MCF 10A (cell line): Measurements from ENCODE around the gene HK1. TPM values are rescaled to one million over a fixed set of nuclear protein-coding genes. Genes with fewer than 3 reads are reported as not detected.
A peak's percentile ranks its signal among the peaks of the same experiment; 100 is the strongest.

Experiments
- BruUV-seq: library from RNA; stranded (reverse); fragments of 400-500 nt; replicated peaks from 2 replicates; lab custom pipeline; 2021; lab: Mats Ljungman, UMichigan
- CTCF ChIA-PET: fragments of 300-600 bp; sonication (Branson Sonifier 250); formaldehyde crosslinking; extraction: SDS; loops from one replicate; lab custom pipeline; 2021; ENCODE audit warnings: antibody characterized with exemption, inconsistent platforms; lab: Yijun Ruan, JAX
- POLR2A ChIA-PET: fragments of 300-600, 350-650 bp; sonication (Branson Sonifier 250); formaldehyde crosslinking; extraction: SDS; loops from one replicate; lab custom pipeline; 2020; ENCODE audit warnings: antibody characterized with exemption, inconsistent platforms; lab: Yijun Ruan, JAX
- DNase-seq: peaks from one replicate; pipeline ENCODE4 v3.0.0-alpha.2; 2018; ENCODE audit not compliant: unreplicated experiment
- H3K27ac Mint-ChIP-seq: one replicate; pipeline ENCODE4 v1.8.0; 2022; ENCODE audit warnings: mild to moderate bottlenecking, low read depth, mixed read lengths; ENCODE audit not compliant: unreplicated experiment
- H3K27me3 Mint-ChIP-seq: one replicate; pipeline ENCODE4 v1.8.0; 2022; ENCODE audit warnings: mixed read lengths; ENCODE audit not compliant: insufficient read depth, unreplicated experiment
- H3K36me3 Mint-ChIP-seq: one replicate; pipeline ENCODE4 v1.8.0; 2022; ENCODE audit warnings: mild to moderate bottlenecking, moderate library complexity, mixed read lengths; ENCODE audit not compliant: insufficient read depth, unreplicated experiment
- H3K4me1 Mint-ChIP-seq: one replicate; pipeline ENCODE4 v1.8.0; 2022; ENCODE audit warnings: mixed read lengths; ENCODE audit not compliant: insufficient read depth, unreplicated experiment
- H3K4me3 Mint-ChIP-seq: one replicate; pipeline ENCODE4 v1.8.0; 2022; ENCODE audit warnings: mild to moderate bottlenecking, moderate library complexity, mixed read lengths; ENCODE audit not compliant: unreplicated experiment
- H3K9me3 Mint-ChIP-seq: one replicate; pipeline ENCODE4 v1.8.0; 2022; ENCODE audit warnings: mixed read lengths; ENCODE audit not compliant: unreplicated experiment
- CTCF ChIP-seq: fragments of 200-600 bp; IDR thresholded peaks from one replicate; pipeline ENCODE4 v1.8.0; 2022; ENCODE audit warnings: antibody characterized with exemption, mild to moderate bottlenecking; ENCODE audit not compliant: unreplicated experiment
- intact Hi-C: fragments of 100-400 bp; cut with micrococcal nuclease; formaldehyde crosslinking; loops from 2 replicates; pipeline ENCODE4 v1.14.1; 2022
- total RNA-seq: library from RNA; stranded (reverse); gene quantifications from 2 replicates; pipeline ENCODE4 v1.2.3, GENCODE V29; 2022

HK1 gene
- total RNA-seq, 1 experiment from 2014 or later = 134 TPM

DNA sequence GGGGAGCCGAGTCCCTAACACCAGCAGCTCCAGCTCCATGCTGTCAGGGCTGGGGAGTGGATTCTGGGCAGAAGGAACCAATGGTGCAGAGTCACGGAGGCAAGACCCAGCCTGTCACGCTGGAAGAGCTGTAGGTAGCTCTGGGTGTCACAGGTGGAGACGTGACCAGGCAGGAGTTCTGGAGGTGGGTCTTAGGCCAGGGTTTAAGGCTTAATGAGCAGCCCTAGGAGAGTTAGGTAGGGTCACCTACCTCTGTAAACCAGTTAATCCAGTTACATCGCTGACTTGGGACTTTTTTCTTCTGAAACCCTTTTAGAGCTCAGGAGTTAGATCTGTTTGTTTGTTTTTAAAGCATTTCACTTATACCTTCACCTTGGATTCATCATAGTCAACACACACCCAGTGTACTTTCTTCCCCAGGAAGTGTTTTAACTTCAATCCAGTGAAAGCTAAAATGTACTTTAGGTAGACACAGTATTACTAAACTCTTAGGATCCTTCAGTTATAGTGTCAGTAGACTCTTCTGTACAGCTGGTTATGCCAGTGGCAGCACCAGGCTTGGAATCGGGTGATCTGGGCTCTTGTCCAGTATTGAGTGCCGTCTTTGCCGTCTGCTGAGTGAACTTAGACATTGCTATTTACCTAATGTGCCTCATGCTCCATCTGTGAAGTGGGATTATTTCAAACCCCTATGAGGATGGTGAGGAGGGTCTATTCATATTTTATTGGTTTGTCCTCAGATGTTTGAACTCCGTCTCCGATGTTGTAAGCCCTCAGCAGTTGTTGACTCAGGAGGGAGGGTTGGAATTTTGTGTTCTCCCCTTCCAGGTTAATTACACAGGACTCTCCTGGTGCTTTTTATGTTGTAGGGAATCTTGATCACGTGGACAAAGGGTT lies 107.4 kb downstream of the HK1 start:
- peaks cover 13% of the 10 kb centered on the region for H3K4me1 Mint-ChIP-seq
- CTCF ChIA-PET = interaction anchor here (4.0 kb wide), 1 partner anchor 10 kb away, joined by 13 read pairs; no protein-coding TSS in a partner anchor
- peaks cover 93% of the 10 kb centered on the region for H3K36me3 Mint-ChIP-seq
- no TSS peak for BruUV-seq
- POLR2A ChIA-PET = interaction anchor here (0.6 to 1.9 kb wide), 6 partner anchors 9 to 399 kb away, joined by 3 to 6 read pairs (median 4); no protein-coding TSS in a partner anchor
- no peaks in the 10 kb centered on the region for H3K9me3 Mint-ChIP-seq
- no peaks in the 10 kb centered on the region for H3K27me3 Mint-ChIP-seq
- no peak overlapping the region for H3K4me3 Mint-ChIP-seq
- no peak for TF ChIP-seq CTCF
- intact Hi-C loops = no loop called here
- no peak overlapping the region for H3K27ac Mint-ChIP-seq
- no peak for DNase-seq

- Mint-ChIP-seq H3K27me3 (no peaks in the 10 kb centered on the region), H3K4me3 (no peak overlapping the region), H3K4me1 (peaks cover 21% of the 10 kb centered on the region), H3K36me3 (peaks cover 91% of the 10 kb centered on the region), H3K27ac (no peak overlapping the region), H3K9me3 (no peaks in the 10 kb centered on the region)
- ChIA-PET POLR2A (interaction anchor here (0.9 to 1.0 kb wide), 2 partner anchors 9 to 12 kb away, joined by 4 read pairs; no protein-coding TSS in a partner anchor), CTCF (interaction anchor here (0.7 to 4.0 kb wide), 2 partner anchors 12 to 1379 kb away, joined by 4 to 13 read pairs; no protein-coding TSS in a partner anchor)
- intact Hi-C loops = no loop called here
- no TSS peak for BruUV-seq
- peak; percentile 42 for DNase-seq
- TF ChIP-seq CTCF = no peak
Measured at GRCh38 chr10:69387500-69387899, 109.2 kb downstream of the HK1 start.

GRCh38 chr10:69388488-69388887 lies 110.2 kb downstream of the HK1 start:
- no peak overlapping the region for H3K4me3 Mint-ChIP-seq
- H3K27me3 Mint-ChIP-seq = no peaks in the 10 kb centered on the region
- no peak overlapping the region for H3K27ac Mint-ChIP-seq
- BruUV-seq = no TSS peak
- no peak for TF ChIP-seq CTCF
- no peak for DNase-seq
- CTCF ChIA-PET = interaction anchor here (0.6 to 4.0 kb wide), 7 partner anchors 12 to 1378 kb away, joined by 3 to 13 read pairs (median 3); no protein-coding TSS in a partner anchor
- peaks cover 91% of the 10 kb centered on the region for H3K36me3 Mint-ChIP-seq
- intact Hi-C loops = no loop called here
- POLR2A ChIA-PET = interaction anchor here (0.9 to 1.0 kb wide), 3 partner anchors 10 to 166 kb away, joined by 3 to 4 read pairs (median 4); no protein-coding TSS in a partner anchor
- no peaks in the 10 kb centered on the region for H3K9me3 Mint-ChIP-seq
- peaks cover 21% of the 10 kb centered on the region for H3K4me1 Mint-ChIP-seq
